DND-41 (cell line): ENCODE measurements around the gene CACNB2.

Experiments used
- CTCF ChIP-seq: IDR thresholded peaks from 2 replicates; pipeline ENCODE4 v1.5.1; 2012; ENCODE audit warnings: borderline replicate concordance, low read length, moderate library complexity, mild to moderate bottlenecking; ENCODE audit not compliant: poor library complexity, severe bottlenecking; ENCODE audit errors: extremely low read depth
- EZH2 ChIP-seq: IDR thresholded peaks from 3 replicates; pipeline ENCODE4 v1.6.1; 2012; ENCODE audit warnings: borderline replicate concordance, low read depth, mild to moderate bottlenecking, moderate library complexity, low read length, inconsistent platforms; ENCODE audit not compliant: severe bottlenecking

- no peak for TF ChIP-seq CTCF
- TF ChIP-seq EZH2 = no peak
These were observed 430.9 kb downstream of the CACNB2 start for GRCh38 chr10:18571076-18571475.
